Measurements from ENCODE around the gene PRAC1.

PRAC1 gene

GRCh38 chr17:48722201-48722907 is at the start of gene PRAC1:
Gene PRAC1 (minus strand): TSS chr17:48722518. CDS start chr17:48722392, 126 bp downstream.
- no peak within 1 kb of the TSS for H3K4me3 ChIP-seq (ENCODE audit: low read depth, low read length)
- H3K36me3 ChIP-seq (ENCODE audit: control insufficient read depth, insufficient read depth, low read length): no peaks in the 10 kb centered on the region
- H3K27me3 ChIP-seq (ENCODE audit: control insufficient read depth, insufficient read depth, low read length): peaks cover 47% of the 10 kb centered on the region

DNA sequence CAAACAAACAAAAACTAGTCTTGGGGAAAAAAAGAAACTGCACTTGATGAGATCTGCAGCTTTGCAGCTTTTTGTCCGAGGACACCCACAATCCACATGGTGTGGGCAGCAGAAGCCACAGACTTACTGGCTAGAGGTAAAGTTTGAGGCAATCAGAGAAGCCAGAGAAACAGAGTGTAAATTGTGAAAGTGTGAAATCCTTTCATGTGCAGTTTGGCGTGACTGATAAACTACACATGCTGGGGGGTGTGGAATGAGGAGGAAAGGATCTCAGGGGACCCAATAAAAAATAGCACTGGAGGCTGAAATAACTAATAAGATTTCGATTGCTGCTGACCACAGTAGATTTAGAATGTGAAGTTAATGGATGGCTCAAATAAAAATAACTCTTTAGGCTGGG is 48.6 kb upstream of the PRAC1 start:
- Histone ChIP-seq H3K4me1 (no peaks in the 10 kb centered on the region), H3K79me2 (no peaks in the 10 kb centered on the region), H3K36me3 (ENCODE audit: control insufficient read depth, insufficient read depth, low read length) (no peaks in the 10 kb centered on the region), H3K27ac (no peak overlapping the region), H2AFZ (no peak overlapping the region), H3K27me3 (ENCODE audit: control insufficient read depth, insufficient read depth, low read length) (no peaks in the 10 kb centered on the region), H3K4me2 (ENCODE audit: low read length) (no peak overlapping the region), H3K9ac (no peak overlapping the region), H3K4me3 (ENCODE audit: low read depth, low read length) (no peak overlapping the region), H3K9me3 (ENCODE audit: control insufficient read depth, low read length) (no peaks in the 10 kb centered on the region)
- no peak for TF ChIP-seq CTCF (IDR thresholded peaks at IDR 0.05)

More at GRCh38 chr17:48722201-48722907, at the start of gene PRAC1:
- Histone ChIP-seq H3K27ac (no peak within 1 kb of the TSS), H3K4me2 (ENCODE audit: low read length) (no peak within 1 kb of the TSS), H3K4me1 (no peaks in the 10 kb centered on the region), H2AFZ (no peak within 1 kb of the TSS), H3K9ac (no peak within 1 kb of the TSS), H3K9me3 (ENCODE audit: control insufficient read depth, low read length) (no peaks in the 10 kb centered on the region), H3K79me2 (no peaks in the 10 kb centered on the region)
- no peak for TF ChIP-seq CTCF (IDR thresholded peaks at IDR 0.05)

DNA sequence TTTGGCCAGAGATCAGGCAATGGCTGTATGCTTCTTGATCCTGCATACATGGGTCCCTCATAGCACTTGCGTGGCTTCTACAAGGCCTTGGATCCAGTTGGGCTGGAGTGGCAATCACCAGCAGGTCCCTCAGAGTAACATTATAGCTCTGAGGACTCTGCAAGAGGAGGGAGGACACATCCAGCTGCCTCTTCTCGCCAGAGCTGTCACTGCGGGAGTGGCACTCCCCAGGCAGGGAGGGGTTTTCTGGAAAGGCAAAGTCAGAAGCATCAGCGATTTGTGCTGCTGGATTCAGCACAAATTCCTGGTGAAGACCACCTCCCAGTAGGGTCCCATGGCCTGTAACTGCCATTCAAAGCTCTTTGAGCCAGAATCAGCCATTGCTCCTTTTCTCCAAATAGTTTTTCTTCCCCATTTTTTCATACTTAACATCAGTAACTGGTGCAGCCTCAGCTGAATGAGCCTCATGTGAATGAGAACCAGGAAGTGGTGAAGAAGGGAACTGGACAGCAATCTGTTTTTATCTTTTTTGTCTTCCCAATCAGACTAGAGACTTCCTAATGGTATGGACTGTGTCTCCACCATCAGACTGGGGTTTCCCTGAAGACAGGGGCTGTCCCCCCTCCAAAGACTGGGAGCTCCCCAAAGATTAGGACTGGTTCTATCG is 46.8 kb upstream of the PRAC1 start:
- H3K4me2 ChIP-seq (ENCODE audit: low read length): no peak overlapping the region
- no peak overlapping the region for H2AFZ ChIP-seq
- H3K4me1 ChIP-seq: no peaks in the 10 kb centered on the region
- no peak overlapping the region for H3K4me3 ChIP-seq (ENCODE audit: low read depth, low read length)
- H3K9me3 ChIP-seq (ENCODE audit: control insufficient read depth, low read length): no peaks in the 10 kb centered on the region
- H3K27me3 ChIP-seq (ENCODE audit: control insufficient read depth, insufficient read depth, low read length): no peaks in the 10 kb centered on the region
- no peak overlapping the region for H3K9ac ChIP-seq
- H3K79me2 ChIP-seq: no peaks in the 10 kb centered on the region
- no peak overlapping the region for H3K27ac ChIP-seq
- no peaks in the 10 kb centered on the region for H3K36me3 ChIP-seq (ENCODE audit: control insufficient read depth, insufficient read depth, low read length)
- TF ChIP-seq CTCF (IDR thresholded peaks at IDR 0.05): no peak

- Histone ChIP-seq H3K4me2 (ENCODE audit: low read length) (no peak overlapping the region), H3K79me2 (no peaks in the 10 kb centered on the region), H3K9me3 (ENCODE audit: control insufficient read depth, low read length) (no peaks in the 10 kb centered on the region), H2AFZ (no peak overlapping the region), H3K36me3 (ENCODE audit: control insufficient read depth, insufficient read depth, low read length) (no peaks in the 10 kb centered on the region), H3K4me1 (no peaks in the 10 kb centered on the region), H3K27me3 (ENCODE audit: control insufficient read depth, insufficient read depth, low read length) (no peaks in the 10 kb centered on the region), H3K27ac (no peak overlapping the region), H3K9ac (no peak overlapping the region), H3K4me3 (ENCODE audit: low read depth, low read length) (no peak overlapping the region)
- TF ChIP-seq CTCF (IDR thresholded peaks at IDR 0.05): no peak
Observed at GRCh38 chr17:48767263-48767774, 45.0 kb upstream of the PRAC1 start.
